Kidney (tissue), 14 donors: ENCODE measurements around the gene ACSF3. TPM values are rescaled to one million over a fixed set of nuclear protein-coding genes. Genes with fewer than 3 reads are reported as not detected.
A peak's percentile ranks its signal among the peaks of the same experiment; 100 is the strongest.

Experiments
- DNase-seq, 5 donors: peaks; one replicate each; pipeline ENCODE4 v3.0.0-alpha.2; 2013 to 2020
- FAIRE-seq: peaks from 2 replicates; lab custom pipeline; 2012; peaks lifted over from hg19 to GRCh38; lab: Jason Lieb, UNC
- H3K27ac ChIP-seq, 2 donors: one replicate each; pipeline ENCODE4 v1.7.0; 2013; ENCODE audit warnings: low read depth in 2 of 2, low read length in 2 of 2, inconsistent platforms in 1 of 2
- H3K27me3 ChIP-seq: one replicate; pipeline ENCODE4 v1.7.1; 2013; ENCODE audit warnings: low read length, inconsistent platforms; ENCODE audit not compliant: control insufficient read depth, insufficient read depth
- H3K36me3 ChIP-seq, 3 donors: one replicate each; pipeline versions ENCODE4 v1.7.0 to v1.7.1; 2013; ENCODE audit warnings: low read length in 3 of 3, control low read depth in 1 of 3, inconsistent platforms in 1 of 3; ENCODE audit not compliant: insufficient read depth in 3 of 3, control insufficient read depth in 2 of 3
- H3K4me1 ChIP-seq, 3 donors: one replicate each; pipeline versions ENCODE4 v1.7.0 to v1.7.1; 2013; ENCODE audit warnings: low read length in 3 of 3, inconsistent platforms in 1 of 3, low read depth in 1 of 3; ENCODE audit not compliant: control insufficient read depth in 2 of 3, insufficient read depth in 2 of 3
- H3K4me3 ChIP-seq, 3 donors: one replicate each; pipeline versions ENCODE4 v1.7.0 to v1.8.1; 2013; ENCODE audit warnings: low read length in 3 of 3, control low read depth in 1 of 3, inconsistent platforms in 1 of 3
- H3K9ac ChIP-seq, 3 donors: one replicate each; pipeline versions ENCODE4 v1.7.0 to v1.7.1; 2013; ENCODE audit warnings: low read length in 3 of 3, control low read depth in 1 of 3, inconsistent platforms in 1 of 3
- H3K9me3 ChIP-seq, 3 donors: one replicate each; pipeline versions ENCODE4 v1.7.0 to v1.7.1; 2013; ENCODE audit warnings: low read length in 3 of 3, control low read depth in 1 of 3, inconsistent platforms in 1 of 3; ENCODE audit not compliant: control insufficient read depth in 2 of 3, insufficient read depth in 1 of 3
- CTCF ChIP-seq: IDR thresholded peaks from 3 replicates; pipeline ENCODE4 v1.5.1; 2012; ENCODE audit warnings: mild to moderate bottlenecking, moderate library complexity, borderline replicate concordance; ENCODE audit not compliant: insufficient read depth; ENCODE audit errors: extremely low read depth
- intact Hi-C: fragments of 100-400 bp; cut with DNase I; formaldehyde crosslinking; loops from one replicate; pipeline ENCODE4 v1.11.1; 2022
- polyA plus RNA-seq: library from polyadenylated mRNA; stranded (reverse); fragments of 350-450 nt; fragmentation: Illumina TruSeq; extraction: RNeasy Lipid Tissue Mini Kit (QIAGEN cat#74804); gene quantifications from one replicate; pipeline ENCODE4 v1.2.3, GENCODE V29; 2014; ENCODE audit warnings: low read depth, low replicate concordance; ENCODE audit not compliant: insufficient read depth
- total RNA-seq: library from RNA; stranded (reverse); fragmentation: NEBNext Ultra II Directional; extraction: Animal tissue kit (Norgen Biotek cat#: 25700); gene quantifications from one replicate; pipeline ENCODE4 v1.2.1, GENCODE V29; 2021
- donor health status: control.
- donor health status: control.
- donor health status: control.
- donor health status: control.
- donor health status: control.
- donor health status: DM: yes; HTN: yes; CAD: no.
- donor health status: Normal renal cell carcinoma (clear cell type).

Gene ACSF3
- total and polyA plus RNA-seq, 2 donors from 2014 or later = 33.2 to 39.0 TPM

GRCh38 chr16:89108416-89108815 is 14.8 kb downstream of the ACSF3 start:
- no peak overlapping the region for H3K27ac ChIP-seq
- no peaks in the 10 kb centered on the region for H3K27me3 ChIP-seq
- peaks cover 5 to 35% (median 21%) of the 10 kb centered on the region in 3 donors for H3K36me3 ChIP-seq
- no peak overlapping the region for H3K4me3 ChIP-seq
- TF ChIP-seq CTCF = no peak
- H3K4me1 ChIP-seq = no peaks in the 10 kb centered on the region
- intact Hi-C loops = no loop called here
- H3K9ac ChIP-seq = no peak overlapping the region
- no peaks in the 10 kb centered on the region for H3K9me3 ChIP-seq
- FAIRE-seq (no peak), DNase-seq (no peak)

DNA sequence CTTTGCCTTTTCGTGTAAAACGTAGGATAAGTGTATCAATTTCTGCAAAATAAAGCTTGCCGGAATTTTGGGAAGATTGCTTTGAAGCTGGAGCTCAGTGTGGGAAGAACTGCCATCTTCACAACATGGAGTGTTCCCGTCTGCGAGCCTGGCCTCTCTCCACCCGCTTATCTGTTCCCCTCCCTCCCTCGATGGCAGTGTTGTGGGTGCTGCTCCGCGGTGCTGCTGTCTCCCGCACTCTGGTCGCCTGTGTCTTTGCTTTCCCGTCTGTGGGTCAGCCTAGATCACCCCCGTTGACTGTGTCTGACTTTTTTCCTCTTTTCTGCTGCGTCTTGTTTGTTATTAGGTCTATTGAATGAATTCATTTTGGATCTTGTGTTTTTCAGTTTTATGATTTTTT is 17.0 kb downstream of the ACSF3 start:
- H3K27me3 ChIP-seq = no peaks in the 10 kb centered on the region
- peak in 2 of 5 donors; percentile 12 to 15 for DNase-seq
- no peaks in the 10 kb centered on the region for H3K9me3 ChIP-seq
- H3K9ac ChIP-seq = no peak overlapping the region
- no peak overlapping the region for H3K27ac ChIP-seq
- H3K36me3 ChIP-seq = peaks cover 5 to 29% (median 24%) of the 10 kb centered on the region in 3 donors
- H3K4me1 ChIP-seq = peaks cover 0 to 2% (median 0%) of the 10 kb centered on the region in 3 donors
- no peak for TF ChIP-seq CTCF
- no peak overlapping the region for H3K4me3 ChIP-seq
- no peak for FAIRE-seq
- intact Hi-C loops = no loop called here

GRCh38 chr16:89111263-89111662 is 17.6 kb downstream of the ACSF3 start:
- H3K27ac ChIP-seq = no peak overlapping the region
- DNase-seq (peak in 2 of 5 donors; percentile 11 to 49), FAIRE-seq (no peak)
- TF ChIP-seq CTCF = no peak
- no peak overlapping the region for H3K9ac ChIP-seq
- no peak overlapping the region for H3K4me3 ChIP-seq
- peaks cover 0 to 2% (median 0%) of the 10 kb centered on the region in 3 donors for H3K4me1 ChIP-seq
- peaks cover 5 to 29% (median 24%) of the 10 kb centered on the region in 3 donors for H3K36me3 ChIP-seq
- no peaks in the 10 kb centered on the region for H3K9me3 ChIP-seq
- intact Hi-C loops = no loop called here
- H3K27me3 ChIP-seq = no peaks in the 10 kb centered on the region
